PC-3 (cell line): ENCODE measurements around the gene AMFR. TPM values are rescaled to one million over a fixed set of nuclear protein-coding genes. Genes with fewer than 3 reads are reported as not detected.
"Not testable (repeated sequence)": the region's sequence is repeated elsewhere in the genome, so short reads cannot be mapped to it uniquely, and the experiment has no call there.

Experiments used
- ATAC-seq: fragments of 200-7000 bp; cut with Tn5 transposase; 2 replicates; pipeline ENCODE4 v1.9.1; 2020; ENCODE audit warnings: mild to moderate bottlenecking, moderate library complexity
- BruUV-seq: library from RNA; stranded (reverse); fragments of 400-500 nt; replicated peaks from 2 replicates; lab custom pipeline; 2021; lab: Mats Ljungman, UMichigan
- CTCF ChIA-PET: fragments of 300-600 bp; sonication (Branson Sonifier 250); formaldehyde crosslinking; loops from one replicate; lab custom pipeline; 2022; ENCODE audit warnings: antibody characterized with exemption; lab: Charles Lee
- POLR2A ChIA-PET: fragments of 300-600 bp; sonication (Branson Sonifier 250); formaldehyde crosslinking; loops from one replicate; lab custom pipeline; 2022; ENCODE audit warnings: antibody characterized with exemption; ENCODE audit not compliant: unreplicated experiment; lab: Charles Lee
- DNase-seq: peaks from one replicate; pipeline ENCODE4 v3.0.0-alpha.2; 2015
- H2AFZ ChIP-seq: fragments of 300-600 bp; sonication (generic); 2 replicates; pipeline ENCODE4 v1.6.0; 2016; ENCODE audit warnings: antibody characterized with exemption, low read length
- H3F3A ChIP-seq: fragments of 300-600 bp; sonication (generic); one replicate; pipeline ENCODE4 v1.6.0; 2017; ENCODE audit warnings: antibody characterized with exemption, low read length, control low read depth, mild to moderate bottlenecking; ENCODE audit not compliant: unreplicated experiment
- H3K27ac ChIP-seq: fragments of 300-600 bp; sonication (generic); 2 replicates; pipeline ENCODE4 v1.5.1; 2016; ENCODE audit warnings: mild to moderate bottlenecking, low read length
- H3K27me3 ChIP-seq: fragments of 300-600 bp; sonication (generic); 2 replicates; pipeline ENCODE4 v1.6.1; 2016; ENCODE audit warnings: low read length, mixed read lengths
- H3K36me3 ChIP-seq: fragments of 300-600 bp; sonication (generic); 2 replicates; pipeline ENCODE4 v1.6.1; 2016; ENCODE audit warnings: low read depth, mixed run types, low read length, mixed read lengths
- H3K4me1 ChIP-seq: fragments of 300-600 bp; sonication (generic); 2 replicates; pipeline ENCODE4 v1.5.1; 2016; ENCODE audit warnings: low read length; ENCODE audit not compliant: insufficient read depth
- H3K4me2 ChIP-seq: fragments of 300-600 bp; sonication (generic); 2 replicates; pipeline ENCODE4 v1.6.0; 2016; ENCODE audit warnings: low read length
- H3K4me3 ChIP-seq: fragments of 300-600 bp; sonication (generic); 2 replicates; pipeline ENCODE4 v1.5.1; 2016; ENCODE audit warnings: mild to moderate bottlenecking, low read length, mixed read lengths
- H3K79me2 ChIP-seq: fragments of 300-600 bp; sonication (generic); 2 replicates; pipeline ENCODE4 v1.6.1; 2017; ENCODE audit warnings: low read length, mixed read lengths
- H3K9ac ChIP-seq: fragments of 300-600 bp; sonication (generic); 2 replicates; pipeline ENCODE4 v1.6.0; 2016; ENCODE audit warnings: mild to moderate bottlenecking, low read length
- H3K9me2 ChIP-seq: fragments of 300-600 bp; sonication (generic); replicated peaks from 2 replicates; pipeline ENCODE4 v1.6.1; 2016; ENCODE audit warnings: mixed run types, low read length, mixed read lengths
- H3K9me3 ChIP-seq: fragments of 300-600 bp; sonication (generic); 2 replicates; pipeline ENCODE4 v1.6.1; 2016; ENCODE audit warnings: low read length, mixed read lengths
- H4K20me1 ChIP-seq: fragments of 300-600 bp; sonication (generic); 2 replicates; pipeline ENCODE4 v1.6.1; 2016; ENCODE audit warnings: low read length, mixed read lengths
- EZH2 ChIP-seq: fragments of 300-600 bp; sonication (generic); IDR thresholded peaks from one replicate; pipeline ENCODE4 v1.6.1; 2017; ENCODE audit warnings: antibody characterized with exemption, mild to moderate bottlenecking, low read length; ENCODE audit not compliant: unreplicated experiment
- EZH2phosphoT487 ChIP-seq: fragments of 300-600 bp; sonication (generic); IDR thresholded peaks from 2 replicates; pipeline ENCODE4 v1.6.1; 2018; ENCODE audit warnings: mild to moderate bottlenecking, antibody characterized with exemption, low read length, borderline replicate concordance
- intact Hi-C: fragments of 100-400 bp; cut with micrococcal nuclease; formaldehyde crosslinking; loops from 2 replicates; pipeline ENCODE4 v1.9.0; 2023
- total RNA-seq: library from RNA; depleted of rRNA; stranded (reverse); fragments of >200 nt; gene quantifications from 2 replicates; pipeline ENCODE4 v1.2.3, GENCODE V29; 2014
- TF ChIP-seq, protein P1 (sequence below): fragments of 300-600 bp; sonication (generic); conservative IDR thresholded peaks from 2 replicates; pipeline ENCODE4 v1.5.1; 2017; ENCODE audit warnings: antibody characterized with exemption, low read depth, mild to moderate bottlenecking, low read length

Gene AMFR
- total RNA-seq, 1 experiment from 2014 or later, result 98.9 TPM

DNA sequence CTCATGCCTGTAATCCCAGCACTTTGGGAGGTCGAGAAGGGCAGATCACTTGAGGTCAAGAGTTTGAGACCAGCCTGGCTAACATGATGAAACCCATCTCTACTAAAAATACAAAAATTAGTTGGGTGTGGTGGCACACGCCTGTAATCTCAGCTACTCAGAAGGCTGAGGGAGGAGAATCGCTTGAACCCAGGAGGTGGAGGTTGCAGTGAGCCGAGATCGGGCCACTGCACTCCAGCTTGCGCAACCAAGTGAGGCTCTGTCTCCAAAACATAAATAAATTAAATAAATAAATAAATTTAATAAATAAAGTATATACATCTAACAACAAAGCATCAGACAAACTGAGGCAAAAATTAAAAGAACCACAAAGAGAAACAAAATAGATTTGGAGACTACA, 49.6 kb downstream of the AMFR start:
- CTCF ChIA-PET, H3F3A ChIP-seq, H3K4me2 ChIP-seq, H3K9ac ChIP-seq, H4K20me1 ChIP-seq, H3K9me2 ChIP-seq, DNase-seq, intact Hi-C loops, POLR2A ChIA-PET, BruUV-seq, H3K4me3 ChIP-seq, ATAC-seq, H2AFZ ChIP-seq, H3K79me2 ChIP-seq, H3K27ac ChIP-seq, H3K27me3 ChIP-seq, H3K9me3 ChIP-seq: not testable (repeated sequence)
- Histone ChIP-seq H3K4me1 (peaks cover 26% of the 10 kb centered on the region), H3K36me3 (peaks cover 10% of the 10 kb centered on the region)

DNA sequence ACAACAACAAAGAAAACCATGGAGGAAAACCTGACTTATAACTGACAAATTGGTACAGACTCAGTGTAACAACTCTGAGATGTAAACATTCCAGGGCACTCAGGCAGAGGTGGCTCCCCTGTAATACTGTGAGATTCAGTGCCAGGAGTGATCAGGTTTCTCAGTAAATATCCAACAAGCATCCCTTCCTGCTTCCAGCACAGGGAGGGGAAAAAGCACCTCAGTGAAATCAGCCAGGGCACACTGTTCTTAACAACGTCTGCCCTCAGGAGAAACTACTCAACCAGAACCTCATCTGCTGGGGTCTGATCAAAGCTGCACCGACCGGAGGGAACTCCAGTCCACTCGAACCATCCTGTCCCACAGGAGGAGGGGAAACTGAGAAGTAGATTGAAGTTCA, 52.3 kb downstream of the AMFR start:
- intact Hi-C loops, result no loop called here
- Histone ChIP-seq H3K36me3 (no peaks in the 10 kb centered on the region; the same call in 1 of the 2 replicates), H3K4me3 (no peak overlapping the region), H4K20me1 (no peaks in the 10 kb centered on the region), H3F3A (no peaks in the 10 kb centered on the region), H3K27ac (no peak overlapping the region), H2AFZ (no peak overlapping the region), H3K9me3 (no peaks in the 10 kb centered on the region), H3K4me2 (peak overlapping the region; percentile 48; the same call in 1 of the 2 replicates), H3K79me2 (peaks cover 4% of the 10 kb centered on the region; the same call in 1 of the 2 replicates), H3K9ac (no peak overlapping the region), H3K27me3 (no peaks in the 10 kb centered on the region), H3K9me2 (no peaks in the 10 kb centered on the region), H3K4me1 (peaks cover 34% of the 10 kb centered on the region)
- BruUV-seq, result no TSS peak
- ATAC-seq, result peak; percentile 90
- ChIA-PET CTCF (no interaction called here), POLR2A (no interaction called here)
- DNase-seq, result peak; percentile 64
- TF ChIP-seq EZH2, result no peak
- no peak for TF ChIP-seq EZH2phosphoT487
- TF ChIP-seq, protein P1, sequence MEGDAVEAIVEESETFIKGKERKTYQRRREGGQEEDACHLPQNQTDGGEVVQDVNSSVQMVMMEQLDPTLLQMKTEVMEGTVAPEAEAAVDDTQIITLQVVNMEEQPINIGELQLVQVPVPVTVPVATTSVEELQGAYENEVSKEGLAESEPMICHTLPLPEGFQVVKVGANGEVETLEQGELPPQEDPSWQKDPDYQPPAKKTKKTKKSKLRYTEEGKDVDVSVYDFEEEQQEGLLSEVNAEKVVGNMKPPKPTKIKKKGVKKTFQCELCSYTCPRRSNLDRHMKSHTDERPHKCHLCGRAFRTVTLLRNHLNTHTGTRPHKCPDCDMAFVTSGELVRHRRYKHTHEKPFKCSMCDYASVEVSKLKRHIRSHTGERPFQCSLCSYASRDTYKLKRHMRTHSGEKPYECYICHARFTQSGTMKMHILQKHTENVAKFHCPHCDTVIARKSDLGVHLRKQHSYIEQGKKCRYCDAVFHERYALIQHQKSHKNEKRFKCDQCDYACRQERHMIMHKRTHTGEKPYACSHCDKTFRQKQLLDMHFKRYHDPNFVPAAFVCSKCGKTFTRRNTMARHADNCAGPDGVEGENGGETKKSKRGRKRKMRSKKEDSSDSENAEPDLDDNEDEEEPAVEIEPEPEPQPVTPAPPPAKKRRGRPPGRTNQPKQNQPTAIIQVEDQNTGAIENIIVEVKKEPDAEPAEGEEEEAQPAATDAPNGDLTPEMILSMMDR, result no peak

GRCh38 chr16:56372013-56372634, 53.2 kb downstream of the AMFR start:
- ATAC-seq (no peak), DNase-seq (no peak)
- peaks cover 4% of the 10 kb centered on the region; the same call in 1 of the 2 replicates for H3K79me2 ChIP-seq
- H3F3A ChIP-seq, result no peaks in the 10 kb centered on the region
- CTCF ChIA-PET, result no interaction called here
- H3K4me1 ChIP-seq, result peaks cover 34% of the 10 kb centered on the region
- BruUV-seq, result no TSS peak
- POLR2A ChIA-PET, result no interaction called here
- H2AFZ ChIP-seq, result no peak overlapping the region
- no peaks in the 10 kb centered on the region for H3K9me2 ChIP-seq
- H3K27me3 ChIP-seq, result no peaks in the 10 kb centered on the region
- H4K20me1 ChIP-seq, result no peaks in the 10 kb centered on the region
- no peak overlapping the region for H3K9ac ChIP-seq
- H3K4me2 ChIP-seq, result 0 out of 2 replicates have a peak overlapping the region, but pooled peaks have one; percentile 48
- no peaks in the 10 kb centered on the region for H3K9me3 ChIP-seq
- intact Hi-C loops, result no loop called here
- no peak overlapping the region for H3K27ac ChIP-seq
- H3K4me3 ChIP-seq, result no peak overlapping the region
- TF ChIP-seq, protein P1, result no peak
- no peak for TF ChIP-seq EZH2
- TF ChIP-seq EZH2phosphoT487, result no peak
- H3K36me3 ChIP-seq, result no peaks in the 10 kb centered on the region; the same call in none of the 2 replicates
